GM23248 (cell line): ENCODE data around the gene ZNF787.

ENCODE experiments used
- EZH2 ChIP-seq: fragments of 200-600 bp; sonication (generic); IDR thresholded peaks from 2 replicates; pipeline ENCODE4 v1.6.1; 2018; ENCODE audit warnings: antibody characterized with exemption, mild to moderate bottlenecking; ENCODE audit not compliant: insufficient read depth, poor library complexity, severe bottlenecking
- EZH2phosphoT487 ChIP-seq: fragments of 200-600 bp; sonication (generic); IDR thresholded peaks from 2 replicates; pipeline ENCODE4 v1.6.1; 2018; ENCODE audit warnings: antibody characterized with exemption, moderate library complexity, mild to moderate bottlenecking, low read depth; ENCODE audit not compliant: insufficient read depth

GRCh38 chr19:56125806-56126590, 4.9 kb upstream of the ZNF787 start:
- TF ChIP-seq EZH2phosphoT487 = no peak
- no peak for TF ChIP-seq EZH2
